WI38 (cell line): ENCODE results near the gene ADAD2.

Experiments
- H3K4me3 ChIP-seq: 2 replicates; pipeline ENCODE4 v1.5.1; 2011; ENCODE audit warnings: low read depth, mild to moderate bottlenecking, control low read depth, low read length
- CTCF ChIP-seq: IDR thresholded peaks from 2 replicates; pipeline ENCODE4 v1.5.1; 2012; ENCODE audit warnings: low read depth, mild to moderate bottlenecking, control low read depth, low read length

ADAD2 gene

GRCh38 chr16:84240455-84240854, 49.5 kb downstream of the ADAD2 start:
- no peak overlapping the region for H3K4me3 ChIP-seq
- TF ChIP-seq CTCF, result no peak

- no peak for TF ChIP-seq CTCF
- H3K4me3 ChIP-seq, result no peak overlapping the region
Measured at GRCh38 chr16:84241778-84242177, 50.8 kb downstream of the ADAD2 start.

GRCh38 chr16:84242839-84243238, 51.9 kb downstream of the ADAD2 start:
- H3K4me3 ChIP-seq, result no peak overlapping the region
- TF ChIP-seq CTCF, result no peak

- H3K4me3 ChIP-seq, result no peak overlapping the region
- no peak for TF ChIP-seq CTCF
Measured at GRCh38 chr16:84243732-84244131, 52.8 kb downstream of the ADAD2 start.

- H3K4me3 ChIP-seq, result no peak overlapping the region
- no peak for TF ChIP-seq CTCF
Measured at GRCh38 chr16:84244728-84245127, 53.8 kb downstream of the ADAD2 start.

DNA sequence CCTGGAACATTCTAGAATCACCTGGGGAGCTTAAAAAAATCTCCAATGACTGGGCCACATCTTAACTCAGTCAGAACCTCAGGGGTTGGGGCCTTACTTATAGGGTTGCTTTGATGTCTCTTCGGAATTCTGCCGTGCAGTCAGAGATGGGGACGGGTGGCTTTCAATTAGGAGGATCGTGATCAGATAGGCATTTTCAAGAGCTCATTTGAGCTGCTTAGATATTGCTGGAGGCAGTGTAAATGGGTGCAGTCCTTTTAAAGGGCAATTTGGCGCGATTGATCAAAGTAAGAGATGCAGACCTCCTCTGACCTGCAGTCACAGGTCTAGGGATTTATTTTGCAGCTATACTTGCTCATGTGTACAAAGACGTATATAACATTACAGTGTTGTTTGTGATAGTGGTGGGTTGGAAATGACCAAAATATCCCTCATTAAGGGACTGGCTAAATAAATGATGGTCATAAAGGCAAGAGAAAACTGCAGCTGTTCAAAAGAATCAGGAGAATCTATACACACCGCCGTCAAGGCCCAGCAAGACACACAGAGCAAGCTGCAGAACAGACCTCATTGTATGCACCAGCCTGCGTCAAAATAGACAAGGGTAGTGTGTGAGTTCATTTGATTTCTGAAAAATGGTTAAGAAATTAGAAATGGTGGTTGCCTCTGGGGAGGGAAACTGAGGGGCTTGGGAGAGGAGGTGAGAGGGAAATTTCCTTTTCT, 55.2 kb downstream of the ADAD2 start:
- no peak for TF ChIP-seq CTCF
- no peak overlapping the region for H3K4me3 ChIP-seq

DNA sequence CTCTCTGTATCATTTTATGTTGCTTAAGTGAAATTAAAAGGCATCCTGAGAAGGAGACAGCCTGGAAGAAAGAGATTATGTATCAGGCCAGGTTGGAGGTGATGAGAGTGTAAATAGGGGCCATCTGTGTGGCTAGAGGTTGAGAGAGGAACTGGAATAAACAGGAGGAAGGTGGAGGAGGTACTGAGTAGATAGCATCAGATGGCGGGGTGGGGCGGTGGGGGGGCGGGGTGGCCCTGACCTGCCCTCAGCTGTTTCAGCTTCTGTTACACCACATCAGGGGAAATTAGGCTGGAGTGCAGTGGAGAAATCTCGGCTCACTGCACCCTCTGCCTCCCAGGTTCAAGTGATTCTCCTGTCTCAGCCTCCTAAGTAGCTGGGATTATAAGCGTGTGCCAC, 55.7 kb downstream of the ADAD2 start:
- TF ChIP-seq CTCF, result no peak
- no peak overlapping the region for H3K4me3 ChIP-seq
